Stomach (tissue), 9 donors: Measurements from ENCODE around the gene C1QC. TPM values are rescaled to one million over a fixed set of nuclear protein-coding genes. Genes with fewer than 3 reads are reported as not detected.

Experiments used
- DNase-seq, 2 donors: peaks; one replicate each; pipeline versions ENCODE4 v3.0.0 to v3.0.0-alpha.2; 2013 to 2019
- H3K27ac ChIP-seq, 5 donors: fragments of 200-600 bp in 4 of 5; sonication (generic) in 4 of 5; one replicate each; pipeline ENCODE4 v1.5.1; 2013 to 2019; ENCODE audit warnings: mild to moderate bottlenecking in 1 of 5, moderate library complexity in 1 of 5
- H3K27me3 ChIP-seq, 3 donors: fragments of 200-600 bp; sonication (generic); one replicate each; pipeline ENCODE4 v1.5.1; 2017 to 2019; ENCODE audit warnings: mixed run types in 1 of 3
- H3K36me3 ChIP-seq, 4 donors: fragments of 200-600 bp; sonication (generic); 1 replicate in 3 of 4; 2 replicates in 1 of 4; pipeline ENCODE4 v1.5.1; 2016 to 2019
- H3K4me1 ChIP-seq, 4 donors: fragments of 200-600 bp; sonication (generic); one replicate each; pipeline ENCODE4 v1.5.1; 2016 to 2019
- H3K4me3 ChIP-seq, 4 donors: fragments of 200-600 bp; sonication (generic) in 3 of 4; one replicate each; pipeline ENCODE4 v1.5.1; 2016 to 2019; ENCODE audit warnings: mild to moderate bottlenecking in 1 of 4
- H3K9me3 ChIP-seq, 4 donors: fragments of 200-600 bp; sonication (generic); one replicate each; pipeline ENCODE4 v1.5.1; 2016 to 2019
- EP300 ChIP-seq: sonication (generic); formaldehyde crosslinking; IDR thresholded peaks from one replicate; pipeline ENCODE4 v1.6.1; 2017; ENCODE audit warnings: antibody characterized with exemption
- POLR2A ChIP-seq, 4 donors: fragments of 450-650 bp; IDR thresholded peaks; one replicate each; pipeline ENCODE4 v1.6.1; 2016; ENCODE audit warnings: antibody characterized with exemption in 4 of 4, control low read depth in 2 of 4, mild to moderate bottlenecking in 1 of 4, moderate library complexity in 1 of 4
- POLR2AphosphoS5 ChIP-seq, 3 donors: sonication (generic); formaldehyde crosslinking; IDR thresholded peaks; one replicate each; pipeline ENCODE4 v1.6.1; 2016; ENCODE audit warnings: antibody characterized with exemption in 3 of 3
- WGBS, 5 donors: extraction: QIAGEN DNeasy Blood & Tissue Kit in 3 of 5; methylation state at CpG; one replicate each; pipeline versions ENCODE4 v1.1.5 to v1.1.7; 2013 to 2018; 5-methylcytosine and 5-hydroxymethylcytosine counted together
- intact Hi-C: fragments of 100-400 bp; cut with DNase I; formaldehyde crosslinking; loops from one replicate; pipeline ENCODE4 v1.15.1; 2023; ENCODE audit warnings: low total_unique reads
- polyA plus RNA-seq, 3 donors: library from polyadenylated mRNA; stranded (reverse); fragments of 200-250 nt; gene quantifications; one replicate each; pipeline ENCODE4 v1.2.3, GENCODE V29; 2013
- total RNA-seq, 5 donors: library from RNA; depleted of rRNA; stranded (reverse); fragments of >200 nt; gene quantifications; one replicate each; pipeline versions ENCODE4 v1.1.0 to v1.2.3, GENCODE V29; 2014 to 2016
- TF ChIP-seq, protein P1 (sequence below), 7 experiments: fragments of 450-650 bp in 4 of 7; fragments of 200-600 bp in 3 of 7; sonication (generic) in 3 of 7; IDR thresholded peaks; one replicate each; pipeline ENCODE4 v1.5.1; 2016 to 2019; ENCODE audit warnings: antibody characterized with exemption in 7 of 7, control low read depth in 2 of 7, mild to moderate bottlenecking in 1 of 7
- donor health status: healthy with polysubstance abuse.
- donor health status: Bipolar disorder and iron deficiency.
- donor health status: healthy.

The C1QC gene
- total and polyA plus RNA-seq, 8 donors: 27.8 to 181 (median 60.5) TPM

DNA sequence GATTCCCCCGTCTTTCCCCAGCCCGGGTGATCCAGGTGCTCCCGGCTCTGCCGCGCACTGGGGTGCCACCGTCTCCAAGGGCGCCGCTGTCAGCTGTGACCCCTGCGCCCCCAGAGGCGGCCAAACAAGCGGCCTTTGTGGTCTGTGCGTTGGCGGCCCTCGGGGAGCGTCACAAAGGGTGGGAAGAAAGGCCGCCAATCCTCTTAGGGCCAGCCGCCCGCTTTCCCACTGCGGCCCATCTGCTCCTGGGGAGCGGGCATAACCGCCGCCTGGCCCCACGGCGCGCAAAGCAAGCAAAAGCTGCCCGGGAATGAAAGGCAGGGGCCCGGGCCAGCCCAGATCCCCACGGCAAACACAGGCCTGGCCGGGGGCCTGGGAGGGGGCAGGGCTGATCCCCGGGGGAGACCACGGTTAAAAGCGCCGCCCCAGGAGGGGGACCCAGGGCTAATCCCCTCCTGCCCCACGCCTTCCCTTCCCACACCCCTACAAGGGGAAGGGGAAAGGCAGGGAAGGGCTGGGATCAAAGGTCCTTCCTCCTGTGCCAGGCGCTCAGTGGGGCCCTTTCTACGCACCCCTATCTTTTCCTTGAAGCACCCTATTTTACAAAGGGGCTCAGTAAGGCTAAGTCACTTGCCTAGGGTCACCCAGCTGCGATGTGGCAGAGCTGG lies 33.6 kb downstream of the C1QC start:
- H3K4me3 ChIP-seq: no peak overlapping the region
- DNase-seq: peak in 1 of 2 donors; percentile 66
- intact Hi-C loops: no loop called here
- no peaks in the 10 kb centered on the region for H3K4me1 ChIP-seq
- H3K27ac ChIP-seq: no peak overlapping the region
- H3K27me3 ChIP-seq: peaks cover 7 to 70% (median 29%) of the 10 kb centered on the region in 3 donors
- TF ChIP-seq EP300 (no peak), POLR2A (IDR thresholded peaks at IDR 0.05) (no peak), POLR2AphosphoS5 (IDR thresholded peaks at IDR 0.05) (no peak)
- TF ChIP-seq, protein P1, sequence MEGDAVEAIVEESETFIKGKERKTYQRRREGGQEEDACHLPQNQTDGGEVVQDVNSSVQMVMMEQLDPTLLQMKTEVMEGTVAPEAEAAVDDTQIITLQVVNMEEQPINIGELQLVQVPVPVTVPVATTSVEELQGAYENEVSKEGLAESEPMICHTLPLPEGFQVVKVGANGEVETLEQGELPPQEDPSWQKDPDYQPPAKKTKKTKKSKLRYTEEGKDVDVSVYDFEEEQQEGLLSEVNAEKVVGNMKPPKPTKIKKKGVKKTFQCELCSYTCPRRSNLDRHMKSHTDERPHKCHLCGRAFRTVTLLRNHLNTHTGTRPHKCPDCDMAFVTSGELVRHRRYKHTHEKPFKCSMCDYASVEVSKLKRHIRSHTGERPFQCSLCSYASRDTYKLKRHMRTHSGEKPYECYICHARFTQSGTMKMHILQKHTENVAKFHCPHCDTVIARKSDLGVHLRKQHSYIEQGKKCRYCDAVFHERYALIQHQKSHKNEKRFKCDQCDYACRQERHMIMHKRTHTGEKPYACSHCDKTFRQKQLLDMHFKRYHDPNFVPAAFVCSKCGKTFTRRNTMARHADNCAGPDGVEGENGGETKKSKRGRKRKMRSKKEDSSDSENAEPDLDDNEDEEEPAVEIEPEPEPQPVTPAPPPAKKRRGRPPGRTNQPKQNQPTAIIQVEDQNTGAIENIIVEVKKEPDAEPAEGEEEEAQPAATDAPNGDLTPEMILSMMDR (IDR thresholded peaks at IDR 0.05): no peak
- no peaks in the 10 kb centered on the region for H3K9me3 ChIP-seq
- H3K36me3 ChIP-seq: no peaks in the 10 kb centered on the region
- WGBS, 5 donors: 22 to 53% (median 41%) methylated on average over 34 to 37 of the region's 37 CpGs

GRCh38 chr1:22677931-22678896 lies 34.8 kb downstream of the C1QC start:
- no peak overlapping the region for H3K4me3 ChIP-seq
- DNase-seq: peak in 1 of 2 donors; percentile 38
- intact Hi-C loops: no loop called here
- no peaks in the 10 kb centered on the region for H3K36me3 ChIP-seq
- H3K27ac ChIP-seq: no peak overlapping the region
- peaks cover 5 to 70% (median 24%) of the 10 kb centered on the region in 3 donors for H3K27me3 ChIP-seq
- H3K9me3 ChIP-seq: no peaks in the 10 kb centered on the region
- 81 to 91% (median 86%) methylated on average over 11 to 13 of the region's 13 CpGs for WGBS, 5 donors
- H3K4me1 ChIP-seq: no peaks in the 10 kb centered on the region
- TF ChIP-seq POLR2AphosphoS5 (IDR thresholded peaks at IDR 0.05): no peak
- no peak for TF ChIP-seq POLR2A (IDR thresholded peaks at IDR 0.05)
- TF ChIP-seq EP300: no peak
- TF ChIP-seq, protein P1 (IDR thresholded peaks at IDR 0.05): no peak

- Histone ChIP-seq H3K27me3 (peaks cover 0 to 58% (median 15%) of the 10 kb centered on the region in 3 donors), H3K4me3 (no peak overlapping the region), H3K4me1 (no peaks in the 10 kb centered on the region), H3K27ac (no peak overlapping the region), H3K9me3 (no peaks in the 10 kb centered on the region), H3K36me3 (no peaks in the 10 kb centered on the region)
- WGBS, 5 donors: 26 to 47% (median 32%) methylated on average over 8 to 9 of the region's 9 CpGs
- no peak for DNase-seq
- intact Hi-C loops: no loop called here
- TF ChIP-seq POLR2AphosphoS5 (IDR thresholded peaks at IDR 0.05) (no peak), POLR2A (IDR thresholded peaks at IDR 0.05) (no peak), EP300 (no peak)
- TF ChIP-seq, protein P1 (IDR thresholded peaks at IDR 0.05): no peak
Measured at GRCh38 chr1:22680726-22681125, 37.3 kb downstream of the C1QC start.

DNA sequence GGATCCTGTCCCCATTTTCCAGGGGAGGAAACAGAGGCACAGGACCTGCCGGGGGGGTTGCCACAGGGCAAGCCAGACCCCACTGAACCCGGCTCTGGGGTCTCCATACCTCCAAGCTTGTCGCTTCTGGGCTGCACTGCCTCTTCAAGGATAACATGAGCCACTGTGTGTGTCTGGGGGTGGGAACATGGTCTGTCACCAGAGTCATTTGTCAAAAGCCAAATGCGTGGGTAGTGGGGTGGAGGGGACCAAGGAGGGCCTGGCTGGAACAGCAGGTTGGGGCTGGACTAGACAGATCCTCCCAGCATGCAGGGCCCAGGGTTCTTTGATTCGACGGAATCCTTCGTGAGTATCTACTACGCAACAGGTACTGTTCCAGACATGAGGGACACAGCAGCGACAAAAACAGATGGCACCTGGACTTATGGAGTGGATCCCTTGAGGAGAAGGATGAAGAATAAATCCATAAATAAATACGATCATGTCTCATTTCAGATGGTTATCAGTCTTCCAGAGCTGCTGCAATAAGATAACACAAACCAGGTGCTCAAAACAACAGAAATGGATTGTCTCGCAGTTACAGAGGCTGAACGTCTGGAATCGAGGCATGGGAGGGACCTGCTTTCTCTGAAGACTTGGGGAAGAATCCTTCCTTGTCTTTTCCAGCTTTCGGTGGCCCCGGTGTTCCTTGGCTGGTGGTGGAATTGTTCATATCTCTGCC lies 38.3 kb downstream of the C1QC start:
- H3K27ac ChIP-seq: no peak overlapping the region
- peaks cover 0 to 55% (median 12%) of the 10 kb centered on the region in 3 donors for H3K27me3 ChIP-seq
- intact Hi-C loops: no loop called here
- no peaks in the 10 kb centered on the region for H3K4me1 ChIP-seq
- WGBS, 5 donors: 75 to 81% (median 80%) methylated on average over 15 of the region's 15 CpGs
- no peaks in the 10 kb centered on the region for H3K36me3 ChIP-seq
- H3K9me3 ChIP-seq: no peaks in the 10 kb centered on the region
- TF ChIP-seq, protein P1 (IDR thresholded peaks at IDR 0.05): no peak
- TF ChIP-seq EP300: no peak
- no peak for TF ChIP-seq POLR2AphosphoS5 (IDR thresholded peaks at IDR 0.05)
- no peak for TF ChIP-seq POLR2A (IDR thresholded peaks at IDR 0.05)
- H3K4me3 ChIP-seq: no peak overlapping the region
- no peak for DNase-seq
